ENCODE results near the gene ZBTB7B.

Gene ZBTB7B

GRCh38 chr1:155006601-155007101, 4.0 kb downstream of the ZBTB7B start:
- Histone ChIP-seq H3K36me3 (ENCODE audit: control insufficient read depth in 4 of 4, insufficient read depth in 4 of 4, low read length in 3 of 4) (no peaks in the 10 kb centered on the region), H3K9me3 (ENCODE audit: control extremely low read depth in 1 of 5, control insufficient read depth in 4 of 5, insufficient read depth in 2 of 5, low read depth in 1 of 5, low read length in 4 of 5) (no peaks in the 10 kb centered on the region), H3K27ac (ENCODE audit: insufficient read depth in 1 of 2, low read depth in 1 of 2, low read length in 2 of 2, poor library complexity in 1 of 2, severe bottlenecking in 2 of 2) (no peak overlapping the region), H3K4me1 (ENCODE audit: control extremely low read depth in 1 of 4, control insufficient read depth in 4 of 4, insufficient read depth in 4 of 4, low read length in 3 of 4) (peaks cover 11 to 91% (median 78%) of the 10 kb centered on the region in 4 experiments), H3K4me3 (ENCODE audit: control insufficient read depth in 1 of 7, extremely low read depth in 1 of 7, insufficient read depth in 4 of 7, low read depth in 2 of 7, low read length in 6 of 7) (no peak overlapping the region), H3K27me3 (replicated peaks in 2 of 5; ENCODE audit: control insufficient read depth in 4 of 5, insufficient read depth in 5 of 5, low read length in 4 of 5) (no peaks in the 10 kb centered on the region)
- CTCF ChIA-PET = interaction anchor here (0.7 to 4.2 kb wide), 8 partner anchors 8 to 38 kb away, joined by 3 to 33 read pairs (median 8); no protein-coding TSS in a partner anchor
- peak; percentile 34 to 74 (median 68) for DNase-seq
- no CpG with 5 or more reads among the region's 2 CpGs for WGBS (ENCODE audit: insufficient coverage)
- POLR2A ChIA-PET = interaction anchor here (0.7 kb wide), 2 partner anchors 33 to 37 kb away, joined by 3 read pairs; no protein-coding TSS in a partner anchor

GRCh38 chr1:155007251-155007828, 4.7 kb downstream of the ZBTB7B start:
- CTCF ChIA-PET = interaction anchor here (0.7 to 4.2 kb wide), 12 partner anchors 7 to 71 kb away, joined by 3 to 33 read pairs (median 6); partner anchors contain the start of genes PBXIP1 and PMVK
- H3K4me1 ChIP-seq (ENCODE audit: control extremely low read depth in 1 of 4, control insufficient read depth in 4 of 4, insufficient read depth in 4 of 4, low read length in 3 of 4) = peaks cover 11 to 95% (median 83%) of the 10 kb centered on the region in 4 experiments
- H3K9me3 ChIP-seq (ENCODE audit: control extremely low read depth in 1 of 5, control insufficient read depth in 4 of 5, insufficient read depth in 2 of 5, low read depth in 1 of 5, low read length in 4 of 5) = no peaks in the 10 kb centered on the region
- no peaks in the 10 kb centered on the region for H3K36me3 ChIP-seq (ENCODE audit: control insufficient read depth in 4 of 4, insufficient read depth in 4 of 4, low read length in 3 of 4)
- H3K4me3 ChIP-seq (ENCODE audit: control insufficient read depth in 1 of 7, extremely low read depth in 1 of 7, insufficient read depth in 4 of 7, low read depth in 2 of 7, low read length in 6 of 7) = peak overlapping the region in 1 of 7 experiments; percentile 7
- 70% methylated on average over 2 of the region's 6 CpGs for WGBS (ENCODE audit: insufficient coverage)
- POLR2A ChIA-PET = interaction anchor here (0.7 to 1.1 kb wide), 2 partner anchors 8 to 52 kb away, joined by 3 to 4 read pairs; partner anchors contain the start of gene PBXIP1
- DNase-seq = no peak
- H3K27me3 ChIP-seq (replicated peaks in 2 of 5; ENCODE audit: control insufficient read depth in 4 of 5, insufficient read depth in 5 of 5, low read length in 4 of 5) = no peaks in the 10 kb centered on the region
- H3K27ac ChIP-seq (ENCODE audit: insufficient read depth in 1 of 2, low read depth in 1 of 2, low read length in 2 of 2, poor library complexity in 1 of 2, severe bottlenecking in 2 of 2) = no peak overlapping the region

GRCh38 chr1:155008015-155008941, 5.7 kb downstream of the ZBTB7B start:
- Histone ChIP-seq H3K9me3 (ENCODE audit: control extremely low read depth in 1 of 5, control insufficient read depth in 4 of 5, insufficient read depth in 2 of 5, low read depth in 1 of 5, low read length in 4 of 5) (no peaks in the 10 kb centered on the region), H3K27ac (ENCODE audit: insufficient read depth in 1 of 2, low read depth in 1 of 2, low read length in 2 of 2, poor library complexity in 1 of 2, severe bottlenecking in 2 of 2) (no peak overlapping the region), H3K27me3 (replicated peaks in 2 of 5; ENCODE audit: control insufficient read depth in 4 of 5, insufficient read depth in 5 of 5, low read length in 4 of 5) (no peaks in the 10 kb centered on the region), H3K36me3 (ENCODE audit: control insufficient read depth in 4 of 4, insufficient read depth in 4 of 4, low read length in 3 of 4) (no peaks in the 10 kb centered on the region), H3K4me3 (ENCODE audit: control insufficient read depth in 1 of 7, extremely low read depth in 1 of 7, insufficient read depth in 4 of 7, low read depth in 2 of 7, low read length in 6 of 7) (peak overlapping the region in 2 of 7 experiments; percentile 7 to 11), H3K4me1 (ENCODE audit: control extremely low read depth in 1 of 4, control insufficient read depth in 4 of 4, insufficient read depth in 4 of 4, low read length in 3 of 4) (peaks cover 9 to 98% (median 87%) of the 10 kb centered on the region in 4 experiments)
- ChIA-PET CTCF (interaction anchor here (0.7 to 4.2 kb wide), 11 partner anchors 9 to 72 kb away, joined by 3 to 33 read pairs (median 6); partner anchors contain the start of genes ADAM15, PBXIP1 and PMVK), POLR2A (interaction anchor here (0.7 to 1.1 kb wide), 2 partner anchors 8 to 53 kb away, joined by 3 to 4 read pairs; partner anchors contain the start of gene PBXIP1)
- WGBS (ENCODE audit: insufficient coverage) = 59% methylated on average over 4 of the region's 16 CpGs
- DNase-seq = peak in 2 of 3 donors; percentile 51 to 58

DNA sequence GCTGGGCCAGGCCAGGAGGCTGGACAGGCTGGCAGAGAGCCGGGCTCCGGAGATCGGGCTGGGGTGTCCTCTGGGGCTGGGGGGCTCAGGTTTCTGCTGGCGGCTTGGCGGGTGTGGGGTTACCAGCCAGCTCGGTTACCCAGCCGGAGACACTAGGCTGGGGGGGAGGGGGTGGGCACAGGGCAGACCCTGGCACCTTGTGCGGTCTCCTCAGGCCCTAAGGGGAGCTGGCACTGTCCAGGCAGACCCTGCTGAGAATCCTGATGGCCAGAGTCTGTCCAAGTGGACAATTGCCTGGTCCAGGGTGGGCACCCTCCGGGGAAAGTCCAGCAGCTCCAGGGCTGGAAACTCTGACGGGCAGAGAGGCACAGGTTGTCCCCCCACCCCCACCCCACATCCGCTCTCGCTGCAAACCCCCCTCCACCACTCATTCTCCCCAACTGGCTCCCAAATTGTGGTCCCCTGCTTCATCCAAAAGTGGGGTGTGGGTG, 6.7 kb downstream of the ZBTB7B start:
- no peak overlapping the region for H3K4me3 ChIP-seq (ENCODE audit: control insufficient read depth in 1 of 7, extremely low read depth in 1 of 7, insufficient read depth in 4 of 7, low read depth in 2 of 7, low read length in 6 of 7)

GRCh38 chr1:155009742-155010141, 7.1 kb downstream of the ZBTB7B start:
- WGBS (ENCODE audit: insufficient coverage) = 100% methylated on average over 4 of the region's 5 CpGs
- POLR2A ChIA-PET = no interaction called here
- Histone ChIP-seq H3K27ac (ENCODE audit: insufficient read depth in 1 of 2, low read depth in 1 of 2, low read length in 2 of 2, poor library complexity in 1 of 2, severe bottlenecking in 2 of 2) (no peak overlapping the region), H3K27me3 (replicated peaks in 2 of 5; ENCODE audit: control insufficient read depth in 4 of 5, insufficient read depth in 5 of 5, low read length in 4 of 5) (no peaks in the 10 kb centered on the region), H3K4me3 (ENCODE audit: control insufficient read depth in 1 of 7, extremely low read depth in 1 of 7, insufficient read depth in 4 of 7, low read depth in 2 of 7, low read length in 6 of 7) (peak overlapping the region in 1 of 7 experiments; percentile 30), H3K4me1 (ENCODE audit: control extremely low read depth in 1 of 4, control insufficient read depth in 4 of 4, insufficient read depth in 4 of 4, low read length in 3 of 4) (peaks cover 5 to 95% (median 87%) of the 10 kb centered on the region in 4 experiments), H3K9me3 (ENCODE audit: control extremely low read depth in 1 of 5, control insufficient read depth in 4 of 5, insufficient read depth in 2 of 5, low read depth in 1 of 5, low read length in 4 of 5) (no peaks in the 10 kb centered on the region), H3K36me3 (ENCODE audit: control insufficient read depth in 4 of 4, insufficient read depth in 4 of 4, low read length in 3 of 4) (peaks cover 0 to 7% (median 0%) of the 10 kb centered on the region in 4 experiments)
- CTCF ChIA-PET = interaction anchor here (1.2 to 4.2 kb wide), 3 partner anchors 7 to 21 kb away, joined by 4 to 33 read pairs (median 15); no protein-coding TSS in a partner anchor
- no peak for DNase-seq

More for the DNA sequence above, 6.7 kb downstream of the ZBTB7B start:
- ChIA-PET CTCF (interaction anchor here (1.3 to 4.2 kb wide), 3 partner anchors 8 to 42 kb away, joined by 4 to 33 read pairs (median 15); partner anchors contain the start of gene ADAM15), POLR2A (no interaction called here)
- no peak for DNase-seq
- WGBS (ENCODE audit: insufficient coverage) = 97% methylated on average over 9 of the region's 12 CpGs
- Histone ChIP-seq H3K4me1 (ENCODE audit: control extremely low read depth in 1 of 4, control insufficient read depth in 4 of 4, insufficient read depth in 4 of 4, low read length in 3 of 4) (peaks cover 9 to 97% (median 87%) of the 10 kb centered on the region in 4 experiments), H3K27ac (ENCODE audit: insufficient read depth in 1 of 2, low read depth in 1 of 2, low read length in 2 of 2, poor library complexity in 1 of 2, severe bottlenecking in 2 of 2) (no peak overlapping the region), H3K36me3 (ENCODE audit: control insufficient read depth in 4 of 4, insufficient read depth in 4 of 4, low read length in 3 of 4) (peaks cover 0 to 3% (median 0%) of the 10 kb centered on the region in 4 experiments), H3K9me3 (ENCODE audit: control extremely low read depth in 1 of 5, control insufficient read depth in 4 of 5, insufficient read depth in 2 of 5, low read depth in 1 of 5, low read length in 4 of 5) (no peaks in the 10 kb centered on the region), H3K27me3 (replicated peaks in 2 of 5; ENCODE audit: control insufficient read depth in 4 of 5, insufficient read depth in 5 of 5, low read length in 4 of 5) (no peaks in the 10 kb centered on the region)

DNA sequence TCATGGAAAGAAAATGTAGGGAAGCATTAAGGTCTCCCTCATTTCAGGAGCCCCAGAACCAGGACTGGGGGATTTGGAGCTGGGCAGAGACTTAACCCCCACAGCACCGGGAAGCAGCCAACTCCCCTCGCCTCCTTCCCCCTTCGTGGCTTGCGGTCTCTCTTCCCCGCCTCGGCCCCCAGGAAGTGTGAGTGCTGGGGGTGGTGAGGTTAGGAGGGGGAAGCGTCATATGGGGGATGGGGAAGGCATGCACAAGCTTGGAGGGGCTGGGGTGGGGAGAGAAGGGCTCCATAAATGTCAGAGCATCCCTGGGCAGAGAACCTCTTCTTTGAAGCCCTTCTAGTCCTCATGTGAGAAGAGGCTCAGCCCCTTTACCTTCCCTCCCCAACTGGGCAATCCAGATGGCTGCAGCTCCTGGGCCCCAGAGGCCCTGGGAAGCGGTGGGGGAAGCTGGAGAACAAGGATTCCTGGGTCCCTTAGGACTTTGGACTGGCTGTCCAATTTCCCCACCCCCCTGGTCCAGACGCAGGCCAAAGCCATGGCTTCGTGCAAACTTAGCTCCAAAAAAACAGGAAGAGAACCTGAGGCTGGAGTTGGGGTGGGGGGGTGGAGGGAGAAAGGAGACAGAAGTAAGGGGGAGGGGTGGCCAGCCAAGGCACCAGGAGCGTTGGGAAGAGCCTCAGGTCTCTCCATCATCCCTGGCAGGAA, 7.8 kb downstream of the ZBTB7B start:
- H3K4me1 ChIP-seq (ENCODE audit: control extremely low read depth in 1 of 4, control insufficient read depth in 4 of 4, insufficient read depth in 4 of 4, low read length in 3 of 4) = peaks cover 3 to 92% (median 81%) of the 10 kb centered on the region in 4 experiments
- no peak overlapping the region for H3K27ac ChIP-seq (ENCODE audit: insufficient read depth in 1 of 2, low read depth in 1 of 2, low read length in 2 of 2, poor library complexity in 1 of 2, severe bottlenecking in 2 of 2)

More for the DNA sequence above, 7.8 kb downstream of the ZBTB7B start:
- H3K27me3 ChIP-seq (replicated peaks in 2 of 5; ENCODE audit: control insufficient read depth in 4 of 5, insufficient read depth in 5 of 5, low read length in 4 of 5) = no peaks in the 10 kb centered on the region
- H3K9me3 ChIP-seq (ENCODE audit: control extremely low read depth in 1 of 5, control insufficient read depth in 4 of 5, insufficient read depth in 2 of 5, low read depth in 1 of 5, low read length in 4 of 5) = no peaks in the 10 kb centered on the region
- H3K36me3 ChIP-seq (ENCODE audit: control insufficient read depth in 4 of 4, insufficient read depth in 4 of 4, low read length in 3 of 4) = peaks cover 0 to 13% (median 1%) of the 10 kb centered on the region in 4 experiments
- WGBS (ENCODE audit: insufficient coverage) = 20% methylated on average over 2 of the region's 11 CpGs
- ChIA-PET POLR2A (no interaction called here), CTCF (interaction anchor here (0.6 to 1.2 kb wide), 3 partner anchors 10 to 22 kb away, joined by 3 to 4 read pairs (median 4); no protein-coding TSS in a partner anchor)
- no peak for DNase-seq
- peak overlapping the region in 3 of 7 experiments; percentile 13 to 30 (median 19) for H3K4me3 ChIP-seq (ENCODE audit: control insufficient read depth in 1 of 7, extremely low read depth in 1 of 7, insufficient read depth in 4 of 7, low read depth in 2 of 7, low read length in 6 of 7)

Measured in common myeloid progenitor, CD34-positive (primary cell).